Activated naive CD4-positive, alpha-beta T cell treated with anti-CD3 and anti-CD28 coated beads, Interleukin-2, amount 50 U/mL, for 16 hours (primary cell): Measurements from ENCODE around the gene AVP.
A peak's percentile ranks its signal among the peaks of the same experiment; 100 is the strongest.
"Not testable (repeated sequence)": the region's sequence is repeated elsewhere in the genome, so short reads cannot be mapped to it uniquely, and the experiment has no call there.

ENCODE experiments used
- DNase-seq: peaks from one replicate; pipeline ENCODE4 v3.0.0-alpha.2; 2020

AVP gene

DNA sequence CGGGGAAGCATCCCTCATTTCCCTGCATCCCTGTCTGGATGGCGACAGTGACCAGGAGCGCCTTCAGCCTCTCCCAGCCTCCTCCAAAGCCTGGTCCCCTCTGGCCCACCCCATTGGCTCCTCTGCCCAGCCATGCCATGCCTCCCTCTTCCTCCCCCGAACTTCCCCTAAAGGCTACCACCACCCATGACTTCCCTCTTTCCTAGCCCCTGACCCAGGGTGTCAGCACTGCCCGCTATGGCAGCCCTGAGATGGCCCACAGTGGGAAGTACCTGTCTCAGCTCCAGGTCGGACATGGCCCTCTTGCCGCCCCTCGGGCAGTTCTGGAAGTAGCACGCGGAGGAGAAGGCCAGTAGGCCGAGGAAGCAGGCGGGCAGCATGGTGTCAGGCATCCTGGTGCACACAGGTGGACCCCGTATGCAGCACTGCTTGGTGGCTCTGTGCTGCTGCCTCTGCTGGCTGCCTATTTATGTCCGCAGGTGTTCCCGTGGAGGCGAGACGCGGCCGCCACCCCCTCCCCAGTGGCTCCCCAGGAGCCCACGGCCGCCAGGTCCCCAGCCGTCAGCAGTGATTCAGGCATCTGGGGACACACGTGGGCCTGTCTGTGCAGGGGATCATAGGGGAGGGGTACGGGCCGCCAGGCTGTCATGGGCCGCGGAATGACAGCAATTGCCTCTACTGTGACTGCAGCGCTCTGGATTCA is at the start of gene AVP:
Gene AVP (minus strand): TSS at position 442 of the 703 bp plus-strand sequence. CDS start 50 bp downstream, at position 392.
- DNase-seq = no peak

DNA sequence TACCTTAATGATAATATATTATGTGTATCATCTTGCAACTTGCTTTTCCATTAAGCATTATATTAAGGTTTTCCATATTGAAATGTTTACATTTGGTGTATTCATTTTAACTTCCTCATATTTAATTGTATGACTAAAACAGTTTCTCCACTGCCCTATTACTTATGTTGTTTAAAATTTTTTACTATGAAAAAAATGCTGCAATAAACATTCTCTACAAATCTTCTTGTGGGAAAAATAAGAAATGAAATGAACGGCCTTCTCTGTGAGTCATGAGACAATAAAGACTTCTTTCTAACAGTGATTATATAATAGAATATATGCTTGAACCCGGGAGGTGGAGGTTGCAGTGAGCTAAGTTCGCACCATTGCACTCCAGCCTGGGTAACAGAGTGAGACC is 49.6 kb upstream of the AVP start:
- DNase-seq = no peak

DNA sequence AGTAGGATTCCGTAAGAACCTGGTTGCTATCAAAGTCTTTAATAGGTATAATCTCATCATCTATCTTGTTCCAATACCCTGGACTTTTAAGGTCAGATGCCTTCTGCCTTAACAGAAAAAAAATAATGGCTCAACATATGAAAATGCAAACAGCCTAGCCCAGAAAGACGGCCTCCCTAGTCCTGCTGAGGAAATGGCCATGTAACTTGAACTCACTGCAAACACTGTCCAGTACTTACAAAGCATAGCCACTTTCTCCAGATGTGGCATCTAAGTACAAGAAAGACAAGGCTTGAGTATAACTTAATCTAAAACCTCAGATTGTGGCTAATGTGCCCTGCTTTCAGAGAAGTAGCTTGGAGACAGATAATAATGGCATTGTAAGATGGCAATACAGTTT is 48.6 kb upstream of the AVP start:
- no peak for DNase-seq

- no peak for DNase-seq
Measured at GRCh38 chr20:3130051-3130600, 45.6 kb upstream of the AVP start.

DNA sequence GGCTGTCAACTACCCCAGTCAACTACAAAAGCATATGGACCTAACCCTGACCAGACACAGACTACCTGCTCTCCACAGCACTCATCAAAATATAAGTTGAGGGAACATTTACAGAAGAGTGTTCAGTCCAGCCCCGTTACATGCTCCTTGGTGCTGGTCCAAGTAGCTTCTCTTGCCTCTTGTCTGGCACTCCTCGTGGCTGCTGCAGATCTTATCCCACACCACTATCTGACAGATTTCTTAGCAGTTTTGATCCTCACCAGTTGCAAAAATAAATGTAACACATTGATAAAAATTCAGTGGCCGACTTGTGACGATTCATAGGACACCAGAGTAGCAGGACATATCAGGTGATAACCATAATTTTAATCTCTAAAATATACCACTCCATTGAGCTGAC is 44.6 kb upstream of the AVP start:
- no peak for DNase-seq

GRCh38 chr20:3128275-3128984 is 43.9 kb upstream of the AVP start:
- DNase-seq = no peak

DNA sequence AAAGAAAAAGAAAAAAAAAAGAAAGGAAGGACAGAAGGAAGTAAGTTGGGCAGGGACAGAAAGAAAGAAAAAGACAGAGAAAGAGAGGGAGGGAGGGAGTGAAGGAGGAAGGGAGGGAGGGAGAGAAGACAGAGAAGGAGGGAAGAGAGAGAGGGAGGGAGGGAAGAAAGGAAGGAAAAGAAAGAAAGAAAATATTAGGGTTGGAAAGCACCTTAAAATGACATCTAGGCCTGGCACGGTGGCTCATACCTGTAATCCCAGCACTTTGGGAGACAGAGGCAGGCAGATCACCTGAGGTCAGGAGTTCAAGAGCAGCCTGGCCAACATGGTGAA is 42.0 kb upstream of the AVP start:
- no peak for DNase-seq

GRCh38 chr20:3125776-3126526 is 41.4 kb upstream of the AVP start:
- DNase-seq = not testable (repeated sequence)

DNA sequence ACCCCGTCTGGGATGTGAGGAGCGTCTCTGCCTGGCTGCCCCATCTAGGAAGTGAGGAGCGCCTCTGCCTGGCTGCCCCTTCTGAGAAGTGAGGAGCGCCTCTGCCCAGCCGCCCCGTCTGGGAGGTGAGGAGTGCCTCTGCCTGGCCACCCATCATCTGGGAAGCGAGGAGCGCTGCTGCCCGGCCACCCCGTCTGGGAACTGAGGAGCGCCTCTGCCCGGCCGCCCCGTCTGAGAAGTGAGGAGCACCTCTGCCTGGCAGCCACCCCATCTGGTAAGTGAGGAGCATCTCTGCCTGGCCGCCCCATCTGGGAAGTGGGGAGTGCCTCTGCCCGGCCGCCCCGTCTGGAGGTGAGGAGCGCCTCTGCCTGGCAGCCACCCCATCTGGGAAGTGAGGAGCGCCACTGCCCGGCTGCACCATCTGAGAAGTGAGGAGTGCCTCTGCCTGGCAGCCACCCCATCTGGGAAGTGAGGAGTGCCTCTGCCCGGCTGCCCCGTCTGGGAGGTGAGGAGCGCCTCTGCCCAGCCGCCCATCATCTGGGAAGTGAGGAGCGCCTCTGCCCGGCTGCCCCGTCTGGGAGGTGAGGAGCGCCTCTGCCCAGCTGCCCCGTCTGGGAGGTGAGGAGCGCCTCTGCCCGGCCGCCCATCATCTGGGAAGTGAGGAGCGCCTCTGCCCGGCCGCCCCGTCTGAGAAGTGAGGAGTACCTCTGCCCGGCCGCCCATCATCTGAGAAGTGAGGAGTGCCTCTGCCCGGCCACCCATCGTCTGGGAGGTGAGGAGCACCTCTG is 40.4 kb upstream of the AVP start:
- DNase-seq = not testable (repeated sequence)

- not testable (repeated sequence) for DNase-seq
Measured at GRCh38 chr20:3124163-3124562, 39.6 kb upstream of the AVP start.

DNA sequence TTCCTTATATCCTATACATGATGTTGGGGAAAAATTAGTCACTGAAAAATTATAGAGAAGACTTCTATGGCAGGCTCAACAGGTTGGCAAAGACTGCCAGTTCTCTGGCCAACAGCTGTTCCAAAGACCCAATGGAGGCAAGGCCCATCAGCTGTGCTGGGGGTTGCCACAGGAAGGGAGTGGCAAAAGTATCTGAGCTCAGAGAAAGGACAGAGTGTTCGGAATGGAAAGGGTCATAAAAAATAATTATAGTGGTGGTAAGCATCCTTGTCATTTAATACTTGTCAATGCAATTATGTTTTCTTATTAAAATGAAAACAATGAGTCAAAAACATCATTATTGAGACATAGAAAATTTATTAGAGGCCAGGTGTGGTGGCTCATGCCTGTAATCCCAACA is 39.0 kb upstream of the AVP start:
- DNase-seq = no peak

DNA sequence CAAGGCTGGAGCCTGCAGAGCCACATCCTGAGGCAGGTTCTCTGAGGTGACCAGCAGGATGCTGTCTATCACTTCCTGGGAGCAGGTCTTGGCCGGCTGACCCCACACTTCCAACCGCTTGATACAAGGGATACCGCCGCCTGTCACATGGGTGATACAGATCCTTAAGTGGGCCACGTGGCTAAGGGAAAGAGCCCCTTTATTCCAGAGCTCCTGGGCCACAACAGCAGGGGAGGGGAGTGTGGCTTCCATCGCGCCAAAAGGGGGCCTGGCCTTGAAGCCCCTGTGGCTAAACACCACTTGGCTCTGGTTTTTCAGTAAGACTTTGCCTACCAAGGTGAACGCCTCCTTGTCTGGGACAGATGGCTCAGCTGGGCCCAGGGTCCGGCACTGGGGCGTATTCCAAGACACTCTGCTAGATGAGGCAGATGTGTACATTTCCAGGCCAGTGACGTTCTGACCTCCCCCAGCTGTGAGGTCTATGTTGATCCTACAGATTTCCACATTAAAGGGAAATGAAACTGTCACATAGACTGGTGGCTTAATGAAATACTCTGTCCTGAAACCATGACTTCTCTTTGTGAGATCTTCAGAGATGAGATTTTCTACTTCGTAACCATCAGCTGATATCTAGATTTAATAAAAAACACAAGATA is 37.6 kb upstream of the AVP start:
- no peak for DNase-seq

DNA sequence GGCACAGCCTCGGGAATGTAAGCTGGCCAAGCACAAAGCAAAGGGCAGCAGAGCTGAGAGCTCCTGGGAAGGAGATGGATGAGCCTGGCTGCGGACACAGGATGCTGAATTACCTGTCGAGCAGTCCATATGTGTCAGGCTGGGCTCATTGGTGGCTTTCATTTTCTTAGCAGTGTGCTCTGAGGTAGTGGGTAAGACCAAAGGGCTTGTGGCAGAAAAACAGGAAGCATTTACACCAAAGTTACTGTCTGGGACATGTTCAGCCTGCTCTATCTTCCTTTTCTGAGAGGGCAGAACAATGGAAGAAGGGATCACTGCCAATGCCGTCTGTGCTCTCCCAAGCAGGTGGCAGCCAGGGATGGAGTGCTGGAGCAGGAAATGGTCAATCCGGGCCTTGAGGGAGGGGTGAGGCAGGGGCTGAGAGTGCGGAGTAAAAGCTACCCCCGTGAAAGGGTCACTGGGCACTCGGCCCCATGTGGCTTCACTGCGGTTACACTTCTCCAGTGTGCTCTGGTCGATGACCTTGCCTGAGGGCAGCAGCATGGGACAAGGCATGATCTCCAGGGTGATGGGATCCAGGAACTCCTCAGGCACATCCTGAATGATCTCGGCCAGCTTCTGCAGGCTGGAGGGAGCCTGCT is 36.9 kb upstream of the AVP start:
- no peak for DNase-seq

DNA sequence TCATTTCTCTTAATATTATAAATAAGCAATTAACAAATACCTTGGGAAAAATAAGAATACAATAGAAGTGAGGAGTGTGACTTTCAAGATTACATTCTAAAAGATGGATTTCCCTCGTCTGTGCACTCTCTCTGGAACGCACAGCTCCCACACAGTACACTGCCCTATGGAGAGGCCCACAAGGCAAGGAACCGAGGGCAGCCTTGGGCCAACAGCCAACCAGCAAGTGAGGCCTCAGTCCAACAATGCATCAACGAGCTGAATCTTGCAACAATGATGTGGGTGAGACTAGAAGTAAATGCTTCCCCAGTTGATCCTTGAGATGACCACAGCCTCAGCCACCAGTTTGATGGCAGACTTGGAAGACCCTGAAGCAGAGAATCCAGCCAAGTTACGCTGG is 34.5 kb upstream of the AVP start:
- DNase-seq = no peak

GRCh38 chr20:3117839-3118379 is 33.4 kb upstream of the AVP start:
- DNase-seq = peak; percentile 61

- DNase-seq = no peak
Measured at GRCh38 chr20:3116341-3116740, 31.8 kb upstream of the AVP start.

DNA sequence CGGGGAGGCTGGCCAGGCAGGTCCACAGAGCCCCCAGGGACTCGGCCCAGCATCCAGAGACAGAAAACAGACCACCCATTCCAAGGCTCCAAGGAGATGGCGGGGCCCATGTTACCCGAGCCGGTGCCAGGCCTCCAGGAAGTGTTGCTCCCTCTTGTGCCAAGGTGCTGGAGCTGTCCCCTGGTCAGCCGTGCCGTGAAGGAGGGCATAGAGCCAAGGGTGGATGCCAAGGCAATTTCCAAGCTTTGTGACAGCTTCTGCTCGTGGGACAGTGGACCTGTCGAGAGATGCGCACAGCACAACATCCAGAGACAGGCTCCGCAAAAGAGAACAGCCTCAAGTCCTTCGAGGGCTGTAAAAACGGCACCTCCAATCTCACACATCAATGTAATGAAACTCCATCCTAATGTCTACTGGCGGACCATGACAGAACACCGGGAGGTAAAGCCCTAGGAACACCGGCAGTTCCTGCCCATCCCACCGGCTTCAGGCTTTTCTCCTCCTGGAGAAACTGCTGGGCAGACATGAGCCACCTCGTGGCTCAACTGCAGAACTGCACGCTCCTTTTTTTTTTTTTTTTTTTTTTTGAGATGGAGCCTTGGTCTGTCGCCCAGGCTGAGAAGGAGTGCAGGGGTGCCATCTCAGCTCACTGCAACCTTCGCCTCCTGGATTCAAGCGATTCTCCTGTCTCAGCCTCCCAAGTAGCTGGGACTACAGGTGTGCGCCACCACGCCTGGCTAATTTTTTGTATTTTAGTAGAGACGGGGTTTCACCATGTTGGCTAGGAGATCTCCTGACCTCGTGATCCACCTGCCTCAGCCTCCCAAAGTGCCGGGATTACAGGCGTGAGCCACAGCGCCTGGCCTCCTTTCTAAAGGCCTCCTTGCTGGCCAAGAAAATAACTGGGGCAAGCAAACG is 30.9 kb upstream of the AVP start:
- DNase-seq = no peak

DNA sequence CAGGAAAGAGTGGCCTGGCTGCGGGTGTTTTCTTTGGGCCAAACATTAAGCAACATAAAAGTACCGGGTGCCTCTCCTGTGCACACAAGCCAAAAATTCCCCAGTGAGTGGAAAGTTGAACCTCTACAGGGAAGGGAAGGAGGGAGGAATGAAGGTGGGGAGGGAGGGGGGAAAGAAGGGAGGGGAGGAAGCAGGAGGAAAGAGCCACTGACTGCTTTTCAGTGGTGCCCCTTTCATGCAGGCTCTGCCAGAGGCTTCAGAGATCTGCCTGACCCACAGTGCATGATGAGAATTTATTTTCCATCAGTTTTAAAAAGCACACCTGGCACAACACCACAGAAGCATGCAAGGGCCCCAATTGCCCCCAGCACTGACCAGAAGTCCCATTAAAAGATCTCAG is 27.5 kb upstream of the AVP start:
- DNase-seq = no peak

DNA sequence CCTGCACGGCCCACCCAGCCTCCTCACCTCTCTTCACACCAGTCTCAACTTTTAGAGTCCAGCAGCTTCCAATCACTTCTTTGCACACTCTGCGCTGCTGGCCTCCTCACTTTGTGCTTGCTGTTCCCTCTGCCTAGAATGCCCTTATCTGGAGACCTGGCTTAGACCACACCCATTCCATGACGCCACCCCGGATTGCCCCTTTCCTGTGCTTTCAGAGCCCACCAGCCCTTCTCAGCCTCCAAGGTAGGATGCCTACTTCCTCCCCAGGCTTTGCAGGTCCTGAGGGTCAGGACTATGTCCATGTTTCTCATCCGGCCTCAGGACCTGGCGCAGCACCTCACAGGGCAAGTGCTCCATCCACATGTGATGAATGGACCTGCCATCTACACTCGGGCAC is 27.0 kb upstream of the AVP start:
- DNase-seq = no peak
